HG03442 (cell line): ENCODE results near the gene HSD17B11.
"Not testable (repeated sequence)": the region's sequence is repeated elsewhere in the genome, so short reads cannot be mapped to it uniquely, and the experiment has no call there.

Experiments
- ATAC-seq: cut with Tn5 transposase; IDR thresholded peaks from one replicate; pipeline ENCODE4 v1.9.1; 2021; ENCODE audit warnings: mild to moderate bottlenecking, moderate library complexity; ENCODE audit not compliant: unreplicated experiment

HSD17B11 gene, protein sequence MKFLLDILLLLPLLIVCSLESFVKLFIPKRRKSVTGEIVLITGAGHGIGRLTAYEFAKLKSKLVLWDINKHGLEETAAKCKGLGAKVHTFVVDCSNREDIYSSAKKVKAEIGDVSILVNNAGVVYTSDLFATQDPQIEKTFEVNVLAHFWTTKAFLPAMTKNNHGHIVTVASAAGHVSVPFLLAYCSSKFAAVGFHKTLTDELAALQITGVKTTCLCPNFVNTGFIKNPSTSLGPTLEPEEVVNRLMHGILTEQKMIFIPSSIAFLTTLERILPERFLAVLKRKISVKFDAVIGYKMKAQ

DNA sequence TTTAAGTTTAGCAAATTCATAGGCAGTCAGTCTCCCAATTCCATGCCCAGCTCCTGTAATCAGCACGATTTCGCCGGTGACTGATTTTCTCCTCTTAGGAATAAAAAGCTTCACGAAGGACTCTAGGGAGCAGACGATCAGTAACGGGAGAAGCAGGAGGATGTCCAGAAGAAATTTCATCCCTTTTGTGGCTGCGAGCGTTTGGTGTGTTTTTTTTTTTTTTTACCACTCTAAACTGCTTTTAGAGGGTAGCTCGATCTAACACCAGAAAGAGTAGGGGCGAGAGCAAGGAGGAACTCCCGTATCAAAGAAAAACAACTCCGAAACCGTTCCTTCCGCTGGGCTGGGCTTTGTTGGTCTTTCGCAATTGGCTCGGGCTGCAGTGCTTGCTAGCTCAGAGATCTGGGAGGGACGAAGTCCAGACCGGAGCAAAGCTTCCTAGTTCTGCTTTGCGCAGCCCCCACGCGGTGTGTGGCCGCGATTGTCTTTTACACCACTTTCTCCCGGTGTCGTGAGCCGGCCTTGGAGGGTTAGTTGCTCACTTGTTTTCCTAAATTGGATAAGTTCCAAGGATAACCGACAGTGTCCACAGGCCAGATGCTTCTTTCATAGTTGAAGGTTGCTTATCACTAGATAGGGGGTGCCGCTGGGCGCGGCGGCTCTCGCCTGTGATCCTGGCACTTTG is at the start of gene HSD17B11:
Gene HSD17B11, minus strand, starts transcription at position 298 of the 685 bp plus-strand sequence. Its CDS starts 118 bp downstream, at position 180.
- ATAC-seq: peak; percentile 99

DNA sequence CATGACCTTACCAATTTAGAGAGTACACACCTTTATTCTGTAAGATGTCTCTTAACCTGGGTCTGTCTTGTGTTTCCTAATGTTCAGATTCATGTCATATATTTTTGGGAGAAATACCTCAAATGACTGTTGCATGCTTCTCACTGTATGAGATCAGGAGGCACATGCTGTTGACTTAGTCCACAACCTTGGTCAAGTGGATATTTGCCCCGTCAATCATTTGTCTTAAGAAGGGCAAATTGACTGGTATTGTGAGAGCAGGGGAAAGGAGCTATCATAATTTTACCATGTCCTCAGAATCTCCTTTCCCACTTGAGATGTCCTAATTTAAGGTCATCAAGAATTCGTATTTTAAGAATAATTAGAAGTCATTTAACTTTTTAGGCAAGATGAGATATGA is 42.4 kb upstream of the HSD17B11 start:
- no peak for ATAC-seq

DNA sequence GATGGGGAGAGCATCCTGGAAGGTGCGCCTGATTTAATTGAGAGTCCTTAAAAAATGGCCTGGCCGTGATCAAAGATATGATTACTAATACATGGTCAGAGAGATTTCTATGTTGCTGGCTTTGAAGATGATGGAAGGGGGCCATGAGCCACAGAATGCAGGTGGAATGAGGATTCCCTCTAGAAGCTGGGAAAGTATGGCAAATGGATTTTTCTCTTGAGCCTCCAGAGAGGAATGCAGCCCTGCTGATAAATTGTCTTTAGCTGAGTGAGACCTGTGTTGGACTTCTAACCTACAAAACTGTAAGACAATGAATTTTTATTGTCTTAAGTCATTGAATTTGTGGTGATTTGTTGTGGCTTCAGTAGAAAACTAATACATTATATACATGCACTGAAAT is 39.0 kb upstream of the HSD17B11 start:
- ATAC-seq: no peak

DNA sequence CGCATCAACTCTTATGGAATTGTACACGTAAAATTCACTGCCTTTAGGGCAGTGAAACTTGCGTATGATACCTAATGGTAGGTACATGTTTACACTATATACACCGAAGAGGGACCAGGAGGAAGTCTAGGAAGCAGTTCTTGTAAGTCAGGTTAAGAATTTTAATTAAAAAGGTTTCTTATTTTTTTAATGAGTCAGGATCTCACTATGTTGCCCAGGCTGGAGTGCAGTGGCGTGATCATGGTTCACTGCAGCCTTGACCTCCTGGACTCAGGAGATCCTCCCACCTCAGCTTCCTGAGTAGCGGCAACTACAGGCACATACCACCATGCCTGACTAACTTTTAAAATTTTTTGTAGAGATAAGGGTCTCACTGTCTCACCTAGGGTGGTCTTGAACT is 38.0 kb upstream of the HSD17B11 start:
- no peak for ATAC-seq

DNA sequence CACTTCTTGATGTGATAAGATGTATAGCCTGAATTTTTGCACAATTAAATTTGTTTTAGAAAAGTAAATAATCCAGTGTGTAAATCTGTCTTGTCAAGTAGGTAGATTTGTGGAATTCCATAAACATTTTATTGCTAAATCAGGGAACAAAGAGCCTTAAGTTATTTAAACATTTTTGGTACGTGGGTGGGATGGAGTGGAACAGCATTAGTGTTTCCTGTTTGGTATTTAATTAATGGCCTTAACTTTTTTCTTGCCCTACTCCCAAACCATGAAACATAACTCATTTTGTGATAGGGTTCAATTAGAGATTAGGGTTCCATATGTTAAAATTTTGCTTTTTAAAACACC is 36.5 kb upstream of the HSD17B11 start:
- no peak for ATAC-seq

DNA sequence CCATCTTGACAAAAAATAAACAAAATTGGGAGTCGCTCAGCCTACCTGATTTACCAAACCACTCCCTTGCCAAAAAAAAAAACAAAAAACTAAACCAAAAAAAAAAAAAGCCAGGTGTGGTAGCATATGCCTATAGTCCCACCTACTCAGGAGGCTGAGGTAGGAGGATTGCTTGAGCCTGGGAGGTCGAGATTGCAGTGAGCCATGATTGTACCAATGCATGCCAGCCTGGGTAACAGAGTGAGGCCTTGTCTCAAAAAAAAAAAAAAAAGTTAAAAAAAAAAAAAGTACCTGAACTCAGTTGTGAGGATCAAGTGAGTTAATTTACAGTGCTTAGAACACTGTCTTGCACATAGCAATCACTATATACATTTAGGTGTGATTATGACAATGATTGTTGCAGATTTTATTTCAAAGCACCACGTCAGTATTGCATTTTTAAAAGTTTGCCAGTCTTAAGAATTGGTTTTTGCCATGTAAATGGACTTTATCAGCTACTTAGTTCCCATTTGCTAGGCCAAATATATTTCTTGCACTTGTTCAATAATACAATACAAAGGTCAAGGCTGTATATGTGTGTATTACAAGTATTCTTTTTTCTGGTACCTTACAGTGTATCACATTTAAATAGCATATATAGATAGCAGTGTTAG is 36.0 kb upstream of the HSD17B11 start:
- ATAC-seq: no peak

DNA sequence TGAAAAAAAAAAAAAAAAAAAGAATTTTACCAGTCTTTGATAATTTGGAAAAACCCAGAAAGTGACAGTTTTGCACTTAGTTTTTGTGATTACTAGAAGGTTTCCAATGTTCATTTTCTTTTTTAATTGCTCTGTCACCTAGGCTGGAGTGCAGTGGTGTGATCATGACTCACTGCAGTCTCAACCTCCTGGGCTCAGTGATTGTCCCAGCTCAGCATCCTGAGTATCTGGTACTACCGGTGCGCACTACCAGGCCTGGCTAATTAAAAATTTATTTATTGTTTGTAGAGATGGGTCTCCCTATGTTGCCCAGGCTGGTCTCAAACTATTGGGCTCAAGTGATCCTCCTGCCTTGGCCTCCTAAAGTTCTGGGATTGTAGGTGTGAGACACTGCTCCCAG is 34.7 kb upstream of the HSD17B11 start:
- no peak for ATAC-seq

DNA sequence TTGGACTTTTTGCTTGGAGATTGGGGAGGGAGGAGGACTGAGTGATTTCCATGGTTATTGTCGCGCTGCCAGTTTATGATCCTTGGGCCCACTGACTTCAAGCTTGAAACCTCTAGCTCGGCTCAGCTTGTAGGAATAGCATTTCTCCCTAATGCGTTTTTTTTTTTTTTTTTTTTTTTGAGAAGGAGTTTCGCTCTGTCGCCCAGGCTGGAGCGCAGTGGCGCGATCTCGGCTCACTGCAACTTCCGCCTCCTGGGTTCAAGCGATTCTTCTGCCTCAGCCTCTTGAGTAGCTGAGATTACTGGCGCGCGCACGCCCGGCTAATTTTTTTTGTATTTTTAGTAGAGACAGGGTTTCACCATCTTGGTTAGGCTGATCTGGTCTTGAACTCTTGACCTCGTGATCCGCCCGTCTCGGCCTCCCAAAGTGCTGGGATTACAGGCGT is 33.1 kb upstream of the HSD17B11 start:
- not testable (repeated sequence) for ATAC-seq

DNA sequence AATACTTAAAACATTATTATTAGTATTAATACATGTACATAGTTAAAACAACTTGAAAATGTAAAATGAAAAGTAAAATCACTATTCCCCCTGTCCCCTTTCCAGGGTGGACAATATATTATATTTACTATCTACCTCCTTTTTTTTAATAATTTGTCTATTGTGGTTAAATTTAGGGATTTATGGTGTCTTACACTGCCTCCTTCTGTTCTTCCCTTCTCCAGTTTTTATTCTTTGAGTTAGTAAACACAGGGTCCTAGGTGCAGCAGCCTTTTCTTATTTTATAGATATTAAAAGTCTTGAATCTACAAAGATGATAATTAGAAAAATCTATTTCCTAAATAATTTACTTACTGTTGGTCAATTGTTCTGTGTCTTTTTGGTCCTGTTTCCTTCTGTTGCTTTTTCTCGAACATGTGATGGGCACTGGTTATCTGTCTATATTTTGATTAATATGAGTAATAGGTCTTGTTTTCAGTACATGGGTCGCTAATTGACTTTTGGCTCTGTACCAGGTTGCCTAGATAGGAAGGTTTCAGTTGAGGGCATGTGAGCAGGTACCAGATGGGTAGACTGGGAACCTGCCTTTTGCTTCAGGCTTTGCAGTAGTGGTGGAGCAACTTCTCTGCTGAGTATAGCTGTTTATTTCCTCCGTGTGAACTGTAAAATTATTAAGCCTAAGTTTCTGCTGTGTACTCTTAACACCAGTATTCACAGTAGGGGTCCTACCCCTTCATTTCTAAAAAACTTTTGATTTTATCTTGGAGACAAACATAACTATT is 32.5 kb upstream of the HSD17B11 start:
- ATAC-seq: no peak

DNA sequence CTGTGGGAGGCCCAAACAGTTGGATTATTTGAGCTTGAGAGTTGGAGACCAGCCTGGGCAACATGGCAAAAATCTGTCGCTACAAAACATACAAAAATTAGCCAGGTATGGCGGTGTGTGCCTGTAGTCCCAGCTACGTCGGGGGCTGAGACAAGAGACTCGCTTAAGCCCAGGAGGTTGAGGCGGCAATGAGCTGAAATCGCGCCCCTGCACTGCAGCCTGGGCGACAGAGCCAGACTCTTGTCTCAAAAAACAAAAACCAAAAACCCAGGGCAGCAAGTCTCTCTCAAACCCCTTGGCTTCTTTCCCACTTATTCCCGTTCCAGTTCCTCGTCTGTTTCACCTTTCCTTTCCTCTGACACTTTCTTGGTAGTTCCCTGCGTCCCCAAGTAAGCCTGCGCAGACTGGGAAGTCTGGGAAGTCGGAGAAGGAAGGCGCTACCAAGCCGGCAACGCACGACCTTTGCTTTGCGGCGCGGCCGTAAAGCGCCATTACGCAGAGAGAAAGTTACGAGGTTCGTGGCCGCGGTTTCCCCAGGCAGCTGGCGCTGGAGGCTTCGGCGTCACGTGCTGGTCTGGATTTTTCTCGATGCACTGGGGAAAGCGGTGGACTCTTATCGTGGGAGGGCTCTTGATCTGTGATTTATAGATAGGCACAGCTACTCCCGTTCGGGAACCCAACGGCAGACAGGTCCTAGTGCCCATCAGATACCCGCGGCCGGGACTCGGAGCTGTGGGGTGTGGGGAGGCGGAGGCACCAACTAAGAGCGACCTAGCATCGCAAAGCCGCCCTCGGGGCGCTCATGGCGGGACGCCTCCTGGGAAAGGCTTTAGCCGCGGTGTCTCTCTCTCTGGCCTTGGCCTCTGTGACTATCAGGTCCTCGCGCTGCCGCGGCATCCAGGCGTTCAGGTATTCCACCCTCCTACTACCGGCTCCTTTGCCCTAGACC is 31.4 kb upstream of the HSD17B11 start, which contains the start of gene NUDT9:
Gene NUDT9, plus strand, starts transcription at position 470 of the 949 bp plus-strand sequence. Its CDS starts 333 bp downstream, at position 803.
- ATAC-seq: peak; percentile 86

DNA sequence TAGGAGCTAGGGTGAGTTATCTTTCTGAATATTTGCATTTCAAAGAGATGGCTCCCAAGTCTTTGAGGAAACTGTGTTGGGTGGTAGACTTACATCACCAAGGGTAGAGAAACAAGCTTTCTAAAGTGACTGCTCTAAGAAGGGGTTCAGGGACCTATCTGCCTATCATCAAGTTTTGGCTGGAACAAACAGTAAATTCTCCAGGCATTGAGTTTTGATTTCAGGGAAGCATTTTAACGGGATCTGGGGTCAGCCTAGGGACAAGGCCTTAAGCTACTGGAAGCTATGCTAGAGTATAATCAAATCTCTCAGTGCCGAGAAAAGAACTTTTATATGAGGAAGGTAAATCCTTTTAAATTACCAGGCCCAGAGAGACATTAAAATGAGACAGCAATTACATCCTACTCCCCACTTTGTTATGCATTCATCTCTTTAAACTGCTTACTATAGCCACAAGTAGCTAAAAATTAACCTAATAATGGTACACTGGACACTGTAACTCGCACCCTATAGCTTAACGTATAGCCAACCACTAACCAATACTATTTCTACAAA is 29.4 kb upstream of the HSD17B11 start:
- no peak for ATAC-seq

DNA sequence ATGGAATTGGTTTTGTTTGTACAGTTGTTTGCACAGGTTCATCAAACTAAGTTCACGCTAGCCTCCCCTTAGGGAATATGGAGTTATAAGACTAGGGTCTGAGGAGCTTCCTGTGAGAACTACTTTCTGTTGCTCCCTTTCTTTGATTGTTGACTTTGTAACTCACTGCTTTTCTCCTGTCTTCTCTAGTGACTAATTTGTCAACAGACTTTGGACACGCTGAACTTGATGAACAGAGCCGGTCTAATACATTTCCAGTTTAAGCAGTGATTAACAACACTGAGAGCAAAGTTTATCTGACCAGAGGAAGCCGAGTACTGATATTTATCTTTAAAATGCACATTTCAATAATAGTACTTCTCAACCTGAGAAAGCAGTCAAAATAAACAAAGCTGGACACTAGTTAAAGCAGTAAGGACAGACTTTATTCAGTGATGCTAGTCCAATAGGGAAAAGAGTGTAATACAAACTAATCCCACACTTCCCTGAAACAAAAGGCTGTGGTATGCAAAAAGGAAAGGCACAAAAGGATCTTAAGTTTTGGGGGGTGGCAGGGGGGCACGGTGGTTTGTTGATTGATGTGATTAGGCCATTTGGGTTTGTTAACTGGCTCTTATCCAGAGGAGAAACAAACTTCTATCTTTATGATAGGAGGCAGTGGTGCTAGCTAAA is 28.7 kb upstream of the HSD17B11 start:
- no peak for ATAC-seq

DNA sequence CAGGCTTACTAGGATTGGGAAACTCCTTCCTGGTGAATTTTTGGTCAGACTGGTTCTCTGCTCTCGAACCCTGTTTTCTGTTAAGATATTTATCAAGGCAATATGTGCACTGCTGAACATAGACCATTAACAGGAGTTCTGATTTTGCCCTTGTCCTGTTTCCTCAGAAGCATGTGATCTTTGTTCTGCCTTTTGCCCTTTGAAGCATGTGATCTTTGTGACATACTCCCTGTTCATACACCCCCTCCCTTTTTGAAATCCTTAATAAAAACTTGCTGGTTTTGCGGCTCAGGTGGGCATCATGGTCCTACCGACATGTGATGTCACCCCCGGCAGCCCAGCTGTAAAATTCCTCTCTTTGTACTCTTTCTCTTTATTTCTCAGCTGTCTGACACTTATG is 27.4 kb upstream of the HSD17B11 start:
- ATAC-seq: not testable (repeated sequence)

DNA sequence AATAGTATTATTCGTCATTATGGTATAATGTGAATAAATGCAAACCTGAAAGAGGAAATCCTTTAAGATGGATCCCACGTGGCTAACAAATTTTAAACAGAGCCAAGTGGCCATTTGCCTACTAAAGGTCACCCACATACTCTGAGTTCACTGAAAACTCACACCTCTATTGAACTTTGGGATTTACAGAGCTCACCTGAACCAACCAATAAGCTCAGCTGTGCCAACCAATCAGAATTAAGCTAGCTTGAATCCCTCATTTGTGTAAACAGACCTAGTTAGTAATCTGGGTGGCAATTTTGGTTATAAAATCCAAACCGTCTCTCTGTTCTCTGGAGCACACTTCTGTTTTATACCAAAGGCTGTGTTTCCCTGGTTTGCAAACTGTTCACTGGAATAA is 26.0 kb upstream of the HSD17B11 start:
- ATAC-seq: no peak

DNA sequence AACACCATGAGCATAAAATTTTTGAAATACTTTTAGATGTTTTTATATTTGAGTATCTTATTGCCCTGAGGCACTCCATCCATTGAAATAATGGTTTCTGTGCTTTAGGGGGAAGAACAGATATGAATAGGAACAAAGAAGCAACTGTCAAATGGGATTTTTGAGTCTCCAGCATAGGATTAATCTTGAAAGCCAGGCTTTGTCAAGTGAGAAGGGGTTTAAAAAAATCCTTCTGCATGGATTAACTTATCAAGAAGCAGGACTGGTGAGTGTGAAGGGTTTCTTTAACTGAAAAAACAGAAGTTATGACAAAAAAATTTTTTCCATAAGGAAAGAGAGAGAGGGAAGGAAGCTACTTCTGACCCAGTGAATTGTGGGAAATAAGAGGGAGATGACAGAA is 23.8 kb upstream of the HSD17B11 start:
- ATAC-seq: no peak

DNA sequence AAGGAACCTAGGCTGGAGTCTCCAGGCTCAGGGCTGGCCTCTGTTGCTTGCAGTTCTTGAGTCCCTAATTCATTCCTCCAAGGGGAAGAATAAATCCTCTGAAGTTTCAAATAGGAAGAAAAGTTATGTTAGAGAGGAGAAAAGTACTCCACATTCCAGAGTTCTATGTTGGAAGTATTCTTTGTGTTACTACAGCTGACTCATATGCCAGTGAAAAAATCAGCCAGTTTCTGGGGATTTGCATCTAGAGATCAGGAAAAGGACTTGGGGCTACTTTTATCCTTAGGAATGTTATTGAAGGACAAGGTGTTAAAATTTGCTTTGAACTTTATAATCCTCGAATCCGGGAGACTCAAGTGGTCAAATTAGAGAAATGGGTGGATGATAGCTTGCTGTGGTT is 19.7 kb upstream of the HSD17B11 start:
- no peak for ATAC-seq

DNA sequence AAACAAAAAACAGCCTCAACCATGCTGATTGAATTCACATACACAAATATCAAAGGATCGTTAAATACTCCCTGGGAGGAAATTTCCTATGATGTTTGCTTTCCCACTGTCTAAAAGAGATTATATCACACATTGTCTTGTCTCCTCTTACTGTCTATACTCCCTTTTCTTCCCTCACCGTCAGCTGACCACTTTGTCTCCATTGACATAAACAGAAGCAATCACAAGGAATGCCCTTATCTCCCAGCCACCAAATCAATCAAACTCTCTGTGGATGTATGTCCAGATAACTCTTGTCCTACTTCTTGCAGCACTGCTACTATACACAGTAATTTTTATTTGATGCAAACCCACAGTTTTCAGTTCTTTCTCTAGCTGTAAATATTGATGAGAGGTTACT is 19.2 kb upstream of the HSD17B11 start:
- ATAC-seq: no peak

DNA sequence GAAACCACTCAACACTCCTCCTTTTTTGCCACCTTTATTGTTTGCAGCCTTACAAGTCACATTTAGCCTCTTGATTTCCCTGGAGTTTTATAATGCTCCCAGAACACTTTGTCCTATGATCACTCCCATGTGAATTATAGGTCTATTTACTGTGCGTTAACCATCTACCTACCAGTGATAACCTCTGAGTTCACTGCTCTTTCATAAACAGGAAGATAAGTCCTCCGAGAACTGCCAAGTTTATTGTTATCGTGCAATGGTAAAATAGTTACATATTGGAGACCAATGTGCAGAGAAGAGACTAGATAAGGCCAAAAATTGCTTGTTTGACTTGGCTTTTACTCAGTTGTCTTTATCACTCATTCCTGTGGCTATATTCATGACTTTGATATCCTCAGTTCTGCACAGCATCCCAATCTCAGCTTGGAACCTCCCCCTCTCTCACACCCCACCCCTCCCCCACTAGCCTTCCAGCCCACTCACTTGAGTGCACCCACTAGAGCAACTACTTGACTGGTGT is 18.5 kb upstream of the HSD17B11 start:
- ATAC-seq: no peak

DNA sequence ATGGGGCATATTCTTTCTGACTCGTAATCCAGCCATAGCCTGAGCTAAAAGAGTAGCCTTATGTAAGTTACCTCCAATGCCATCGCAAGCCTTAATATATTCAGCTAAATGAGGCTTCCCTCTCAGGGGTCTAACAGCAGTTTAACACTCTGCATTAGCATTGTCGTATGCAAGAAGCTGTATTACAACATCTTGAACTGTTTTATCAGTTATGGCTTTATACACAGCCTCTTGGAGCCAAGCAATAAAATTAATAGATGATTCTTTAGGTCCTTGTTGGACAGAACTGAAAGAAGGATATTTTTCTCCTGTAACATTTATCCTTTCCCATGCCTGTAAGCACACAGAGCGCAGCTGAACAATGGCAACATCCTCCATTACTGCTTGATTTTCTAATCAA is 15.9 kb upstream of the HSD17B11 start:
- not testable (repeated sequence) for ATAC-seq
